Progenitor cell of endocrine pancreas (in vitro differentiated cells): ENCODE measurements around the gene CPA1. TPM values are rescaled to one million over a fixed set of nuclear protein-coding genes. Genes with fewer than 3 reads are reported as not detected.
"Not testable (repeated sequence)": the region's sequence is repeated elsewhere in the genome, so short reads cannot be mapped to it uniquely, and the experiment has no call there.

ENCODE experiments used
- DNase-seq: peaks from one replicate; pipeline ENCODE4 v3.0.0; 2021; ENCODE audit warnings: low spot score; ENCODE audit not compliant: unreplicated experiment
- H3K27ac Mint-ChIP-seq: 2 replicates; pipeline ENCODE4 v1.8.0; 2021; ENCODE audit warnings: mild to moderate bottlenecking, moderate library complexity, mixed read lengths
- H3K27me3 Mint-ChIP-seq: 2 replicates; pipeline ENCODE4 v1.8.0; 2021; ENCODE audit warnings: mixed read lengths
- H3K36me3 Mint-ChIP-seq: 2 replicates; pipeline ENCODE4 v1.8.0; 2022; ENCODE audit warnings: mixed read lengths; ENCODE audit not compliant: insufficient read depth
- H3K4me1 Mint-ChIP-seq: 2 replicates; pipeline ENCODE4 v1.8.0; 2021; ENCODE audit warnings: low read depth, mixed read lengths
- H3K4me3 Mint-ChIP-seq: 2 replicates; pipeline ENCODE4 v1.8.0; 2021; ENCODE audit warnings: low read depth, mild to moderate bottlenecking, moderate library complexity, mixed read lengths
- H3K9me3 Mint-ChIP-seq: 2 replicates; pipeline ENCODE4 v1.8.0; 2021; ENCODE audit warnings: low read depth, mixed read lengths
- CTCF ChIP-seq: fragments of 200-600 bp; sonication (generic); IDR thresholded peaks from one replicate; pipeline ENCODE4 v1.5.0; 2021; ENCODE audit warnings: antibody characterized with exemption, mild to moderate bottlenecking; ENCODE audit not compliant: unreplicated experiment
- total RNA-seq: library from RNA; stranded (reverse); gene quantifications from 2 replicates; pipeline ENCODE4 v1.2.1, GENCODE V29; 2021

CPA1 gene
- total RNA-seq, 1 donor from 2014 or later: 17.8 TPM

GRCh38 chr7:130372402-130373165 is 7.7 kb upstream of the CPA1 start:
- H3K36me3 Mint-ChIP-seq: peaks cover 8% of the 10 kb centered on the region
- peaks cover 14% of the 10 kb centered on the region for H3K9me3 Mint-ChIP-seq
- no peaks in the 10 kb centered on the region for H3K27me3 Mint-ChIP-seq
- DNase-seq: no peak
- TF ChIP-seq CTCF: no peak
- H3K4me1 Mint-ChIP-seq: peaks cover 42% of the 10 kb centered on the region
- peak overlapping the region; percentile 99 for H3K27ac Mint-ChIP-seq
- no peak overlapping the region for H3K4me3 Mint-ChIP-seq

GRCh38 chr7:130374507-130374906 is 5.8 kb upstream of the CPA1 start:
- Mint-ChIP-seq H3K27me3 (no peaks in the 10 kb centered on the region), H3K9me3 (peaks cover 14% of the 10 kb centered on the region), H3K27ac (peak overlapping the region; percentile 99), H3K4me3 (no peak overlapping the region), H3K4me1 (peaks cover 38% of the 10 kb centered on the region), H3K36me3 (peaks cover 8% of the 10 kb centered on the region)
- TF ChIP-seq CTCF: no peak
- no peak for DNase-seq

GRCh38 chr7:130376461-130376860 is 3.8 kb upstream of the CPA1 start:
- Mint-ChIP-seq H3K9me3 (peaks cover 14% of the 10 kb centered on the region), H3K27ac (peak overlapping the region; percentile 82), H3K4me1 (peaks cover 45% of the 10 kb centered on the region)
- DNase-seq, H3K4me3 Mint-ChIP-seq, H3K36me3 Mint-ChIP-seq, H3K27me3 Mint-ChIP-seq: not testable (repeated sequence)

GRCh38 chr7:130377178-130377577 is 3.1 kb upstream of the CPA1 start:
- Mint-ChIP-seq H3K27ac (no peak overlapping the region), H3K27me3 (no peaks in the 10 kb centered on the region), H3K36me3 (peaks cover 6% of the 10 kb centered on the region), H3K9me3 (peaks cover 11% of the 10 kb centered on the region), H3K4me3 (no peak overlapping the region), H3K4me1 (peaks cover 41% of the 10 kb centered on the region)
- DNase-seq: no peak
- TF ChIP-seq CTCF: no peak

- Mint-ChIP-seq H3K27ac (peak overlapping the region; percentile 98), H3K4me3 (no peak overlapping the region), H3K36me3 (peaks cover 6% of the 10 kb centered on the region), H3K27me3 (no peaks in the 10 kb centered on the region), H3K9me3 (peaks cover 11% of the 10 kb centered on the region), H3K4me1 (peaks cover 23% of the 10 kb centered on the region)
- TF ChIP-seq CTCF: no peak
- DNase-seq: no peak
Observed at GRCh38 chr7:130379019-130379418, 1.3 kb upstream of the CPA1 start.

- no peaks in the 10 kb centered on the region for H3K27me3 Mint-ChIP-seq
- peaks cover 18% of the 10 kb centered on the region for H3K4me1 Mint-ChIP-seq
- no peak for TF ChIP-seq CTCF
- peaks cover 6% of the 10 kb centered on the region for H3K36me3 Mint-ChIP-seq
- peaks cover 11% of the 10 kb centered on the region for H3K9me3 Mint-ChIP-seq
- peak overlapping the region; percentile 98 for H3K27ac Mint-ChIP-seq
- no peak overlapping the region for H3K4me3 Mint-ChIP-seq
- DNase-seq: no peak
Observed at GRCh38 chr7:130379532-130379920, 768 bp upstream of the CPA1 start.
